T-cell (primary cell): ENCODE results near the gene FLRT1. TPM values are rescaled to one million over a fixed set of nuclear protein-coding genes. Genes with fewer than 3 reads are reported as not detected.

Source experiments
- ATAC-seq, 4 experiments: fragments of 200-7000 bp in 3 of 4; fragments of 150-1000 bp in 1 of 4; cut with Tn5 transposase; replicated peaks in 1 of 4; 1 replicate in 3 of 4; 2 replicates in 1 of 4; pipeline ENCODE4 v1.10.0; 2021; ENCODE audit warnings: moderate library complexity in 3 of 4, mild to moderate bottlenecking in 2 of 4, moderate number of reproducible peaks in 1 of 4
- CTCF ChIA-PET, 2 donors: fragments of 300-600 bp; sonication (Branson Sonifier 250); formaldehyde crosslinking; loops; one replicate each; lab custom pipeline; 2022; ENCODE audit warnings: antibody characterized with exemption in 2 of 2; lab: Charles Lee
- POLR2A ChIA-PET, 2 donors: fragments of 300-600 bp; sonication (Branson Sonifier 250); formaldehyde crosslinking; loops; one replicate each; lab custom pipeline; 2022; ENCODE audit warnings: antibody characterized with exemption in 2 of 2; lab: Charles Lee
- DNase-seq, 35 experiments: peaks; one replicate each; pipeline versions ENCODE4 v3.0.0 to v3.0.0-alpha.2; 2013 to 2023
- H3K27ac ChIP-seq: one replicate; pipeline ENCODE4 v1.5.1; 2013; ENCODE audit warnings: low read length
- H3K27me3 ChIP-seq, 2 experiments: replicated peaks in 1 of 2; 1 replicate in 1 of 2; 2 replicates in 1 of 2; pipeline versions ENCODE4 v1.6.1 to v1.7.0; 2013; ENCODE audit warnings: low read length in 1 of 2, mixed read lengths in 1 of 2; ENCODE audit not compliant: control insufficient read depth in 2 of 2, insufficient read depth in 2 of 2; ENCODE audit errors: extremely low read depth in 1 of 2
- H3K36me3 ChIP-seq, 2 donors: 1 replicate in 1 of 2; 2 replicates in 1 of 2; pipeline versions ENCODE4 v1.6.1 to v1.7.0; 2013; ENCODE audit warnings: low read length in 1 of 2; ENCODE audit not compliant: control insufficient read depth in 2 of 2, insufficient read depth in 1 of 2; ENCODE audit errors: extremely low read depth in 1 of 2
- H3K4me1 ChIP-seq, 2 experiments: 1 replicate in 1 of 2; 2 replicates in 1 of 2; pipeline versions ENCODE4 v1.6.1 to v1.7.0; 2013; ENCODE audit warnings: low read length in 2 of 2, mixed read lengths in 1 of 2; ENCODE audit not compliant: insufficient read depth in 2 of 2, control insufficient read depth in 1 of 2; ENCODE audit errors: extremely low read depth in 1 of 2
- H3K4me3 ChIP-seq, 2 donors: 1 replicate in 1 of 2; 2 replicates in 1 of 2; pipeline versions ENCODE4 v1.5.1 to v1.7.0; 2013; ENCODE audit warnings: mild to moderate bottlenecking in 2 of 2, low read length in 1 of 2, moderate library complexity in 1 of 2; ENCODE audit not compliant: control insufficient read depth in 1 of 2; ENCODE audit errors: extremely low read depth in 1 of 2
- H3K9me3 ChIP-seq: 2 replicates; pipeline ENCODE4 v1.7.0; 2013
- H3K27ac Mint-ChIP-seq, 2 donors: one replicate each; pipeline ENCODE4 v1.8.0; 2020 to 2021; ENCODE audit warnings: mild to moderate bottlenecking in 2 of 2, mixed read lengths in 2 of 2
- H3K27me3 Mint-ChIP-seq, 2 donors: one replicate each; pipeline ENCODE4 v1.8.0; 2021 to 2022; ENCODE audit warnings: mixed read lengths in 2 of 2
- H3K36me3 Mint-ChIP-seq: one replicate; pipeline ENCODE4 v1.8.0; 2021; ENCODE audit warnings: mixed read lengths
- H3K4me1 Mint-ChIP-seq, 3 donors: one replicate each; pipeline ENCODE4 v1.8.0; 2020 to 2022; ENCODE audit warnings: mixed read lengths in 3 of 3, mild to moderate bottlenecking in 1 of 3
- H3K4me3 Mint-ChIP-seq, 3 donors: one replicate each; pipeline ENCODE4 v1.8.0; 2020 to 2022; ENCODE audit warnings: mild to moderate bottlenecking in 3 of 3, mixed read lengths in 3 of 3, moderate library complexity in 3 of 3
- H3K9me3 Mint-ChIP-seq, 3 donors: one replicate each; pipeline ENCODE4 v1.8.0; 2020 to 2022; ENCODE audit warnings: mixed read lengths in 3 of 3
- WGBS: methylation state at CpG from one replicate; pipeline ENCODE4 v1.1.5; 2013; ENCODE audit warnings: missing lambda C conversion rate; ENCODE audit not compliant: insufficient coverage; 5-methylcytosine and 5-hydroxymethylcytosine counted together
- total RNA-seq, 35 experiments: library from RNA in 6 of 35; stranded (reverse) in 6 of 35; fragments of 120-200 nt in 1 of 35; gene quantifications; one replicate each; pipeline versions ENCODE4 v1.2.1 to v1.2.4 and lab custom pipeline; 2013 to 2026

Gene FLRT1
- total RNA-seq, 5 donors from 2014 or later (not counting 1 experiment from before 2014, with no cell fraction given): not detected

- H3K4me1 ChIP-seq: peaks cover 0 to 9% of the 10 kb centered on the region in 2 experiments
- no peak overlapping the region for H3K27ac ChIP-seq
- Mint-ChIP-seq H3K4me1 (peaks cover 0 to 3% (median 0%) of the 10 kb centered on the region in 3 donors), H3K4me3 (no peak overlapping the region), H3K9me3 (no peaks in the 10 kb centered on the region), H3K27me3 (peaks cover 22 to 26% of the 10 kb centered on the region in 2 donors), H3K36me3 (no peaks in the 10 kb centered on the region), H3K27ac (no peak overlapping the region)
- no peak overlapping the region for H3K4me3 ChIP-seq
- no peaks in the 10 kb centered on the region for H3K9me3 ChIP-seq
- ChIA-PET CTCF (no interaction called here), POLR2A (no interaction called here)
- ATAC-seq: no peak
- WGBS: 47% methylated on average over 9 of the region's 20 CpGs
- no peaks in the 10 kb centered on the region for H3K36me3 ChIP-seq
- no peak for DNase-seq
- H3K27me3 ChIP-seq: peaks cover 0 to 51% of the 10 kb centered on the region in 2 experiments
Measured at GRCh38 chr11:64027651-64028397, 7.9 kb upstream of the FLRT1 start.

GRCh38 chr11:64028398-64029115, 7.2 kb upstream of the FLRT1 start:
- Mint-ChIP-seq H3K27ac (no peak overlapping the region), H3K27me3 (peaks cover 23 to 30% of the 10 kb centered on the region in 2 donors), H3K9me3 (no peaks in the 10 kb centered on the region), H3K4me1 (peaks cover 0 to 3% (median 0%) of the 10 kb centered on the region in 3 donors), H3K4me3 (no peak overlapping the region), H3K36me3 (no peaks in the 10 kb centered on the region)
- peaks cover 0 to 54% of the 10 kb centered on the region in 2 experiments for H3K27me3 ChIP-seq
- H3K4me3 ChIP-seq: no peak overlapping the region
- peaks cover 0 to 9% of the 10 kb centered on the region in 2 experiments for H3K4me1 ChIP-seq
- DNase-seq (peak in 4 of 35 experiments; percentile 9 to 16 (median 14)), ATAC-seq (no peak)
- 14% methylated on average over 20 of the region's 22 CpGs for WGBS
- no peaks in the 10 kb centered on the region for H3K9me3 ChIP-seq
- POLR2A ChIA-PET: no interaction called here
- no peaks in the 10 kb centered on the region for H3K36me3 ChIP-seq
- H3K27ac ChIP-seq: no peak overlapping the region
- CTCF ChIA-PET: no interaction called here

- Histone ChIP-seq H3K9me3 (no peaks in the 10 kb centered on the region), H3K4me1 (peaks cover 0 to 9% of the 10 kb centered on the region in 2 experiments), H3K27me3 (peaks cover 0 to 65% of the 10 kb centered on the region in 2 experiments), H3K36me3 (no peaks in the 10 kb centered on the region), H3K27ac (no peak overlapping the region), H3K4me3 (no peak overlapping the region)
- peaks cover 34 to 41% of the 10 kb centered on the region in 2 donors for H3K27me3 Mint-ChIP-seq
- H3K9me3 Mint-ChIP-seq: no peaks in the 10 kb centered on the region
- WGBS: 83% methylated on average over 4 of the region's 8 CpGs
- ATAC-seq: no peak
- H3K27ac Mint-ChIP-seq: no peak overlapping the region
- CTCF ChIA-PET: no interaction called here
- no peak overlapping the region for H3K4me3 Mint-ChIP-seq
- POLR2A ChIA-PET: interaction anchor here in 1 of 2 donors (0.7 kb wide), 1 partner anchor 1840 kb away, joined by 7 read pairs; the partner anchor contains the start of gene SCGB1D1
- no peak for DNase-seq
- H3K36me3 Mint-ChIP-seq: no peaks in the 10 kb centered on the region
- peaks cover under 1 to 8% (median 1%) of the 10 kb centered on the region in 3 donors for H3K4me1 Mint-ChIP-seq
Measured at GRCh38 chr11:64029773-64030172, 6.0 kb upstream of the FLRT1 start.

DNA sequence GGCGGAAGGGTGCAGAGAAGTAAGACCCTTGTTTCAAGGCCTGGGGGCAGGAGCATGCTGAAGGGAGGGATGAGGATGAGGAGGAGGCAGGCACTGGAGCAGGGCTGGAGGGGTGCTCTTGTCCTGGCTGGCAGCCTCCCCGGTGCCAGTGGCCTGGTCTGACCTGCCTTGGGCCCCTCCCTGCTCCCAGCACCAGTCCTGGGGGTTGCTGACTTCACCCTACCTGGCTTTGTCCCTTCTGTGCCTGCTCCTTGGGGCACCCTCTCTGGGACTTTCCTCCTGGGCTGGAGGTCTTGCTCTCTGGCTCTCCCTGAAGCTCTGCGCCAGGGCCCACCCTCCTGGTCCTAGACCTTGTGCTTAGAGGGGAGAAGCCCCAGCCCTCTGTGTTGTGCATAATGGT, 4.7 kb upstream of the FLRT1 start:
- H3K9me3 Mint-ChIP-seq: no peaks in the 10 kb centered on the region
- ATAC-seq: no peak
- 83% methylated on average over 2 of the region's 3 CpGs for WGBS
- CTCF ChIA-PET: no interaction called here
- peaks cover 40 to 46% of the 10 kb centered on the region in 2 donors for H3K27me3 Mint-ChIP-seq
- peaks cover 0 to 71% of the 10 kb centered on the region in 2 experiments for H3K27me3 ChIP-seq
- H3K36me3 Mint-ChIP-seq: no peaks in the 10 kb centered on the region
- peaks cover 0 to 13% of the 10 kb centered on the region in 2 experiments for H3K4me1 ChIP-seq
- POLR2A ChIA-PET: interaction anchor here in 1 of 2 donors (0.6 to 0.7 kb wide), 2 partner anchors 55 to 78 kb away, joined by 3 to 7 read pairs; no protein-coding TSS in a partner anchor
- H3K9me3 ChIP-seq: no peaks in the 10 kb centered on the region
- no peak overlapping the region for H3K4me3 Mint-ChIP-seq
- H3K36me3 ChIP-seq: no peaks in the 10 kb centered on the region
- H3K4me3 ChIP-seq: no peak overlapping the region
- no peak for DNase-seq
- H3K27ac Mint-ChIP-seq: no peak overlapping the region
- H3K27ac ChIP-seq: no peak overlapping the region
- H3K4me1 Mint-ChIP-seq: peaks cover 5 to 13% (median 5%) of the 10 kb centered on the region in 3 donors

GRCh38 chr11:64032050-64032449, 3.7 kb upstream of the FLRT1 start:
- no peak for DNase-seq

DNA sequence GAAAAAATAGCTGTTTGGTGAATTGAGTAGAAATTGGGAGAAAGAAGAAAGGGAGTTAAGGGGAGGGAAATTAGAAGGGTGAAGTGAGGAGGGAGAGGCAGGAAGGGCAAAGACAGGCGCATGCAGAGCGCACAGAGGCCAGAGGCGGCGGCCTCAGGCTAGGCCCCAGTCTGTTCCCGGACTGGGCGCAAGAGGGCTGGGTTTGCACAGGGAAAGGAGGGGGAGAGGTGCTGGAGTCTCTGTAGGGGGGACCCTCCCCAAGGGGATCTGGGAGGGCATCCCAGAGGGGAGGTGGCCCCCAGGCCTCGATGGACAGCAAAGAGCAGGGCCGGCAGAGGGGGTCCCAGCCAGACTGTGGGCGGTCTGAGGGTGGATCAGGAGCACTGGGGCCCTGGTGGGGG, 1.3 kb upstream of the FLRT1 start:
- Histone ChIP-seq H3K4me3 (no peak overlapping the region), H3K9me3 (no peaks in the 10 kb centered on the region), H3K27me3 (peaks cover 0 to 73% of the 10 kb centered on the region in 2 experiments), H3K27ac (no peak overlapping the region), H3K4me1 (peaks cover 0 to 13% of the 10 kb centered on the region in 2 experiments), H3K36me3 (no peaks in the 10 kb centered on the region)
- no peak for DNase-seq
- H3K27ac Mint-ChIP-seq: no peak overlapping the region
- CTCF ChIA-PET: interaction anchor here in 1 of 2 donors (0.6 kb wide), 1 partner anchor 213 kb away, joined by 3 read pairs; no protein-coding TSS in a partner anchor
- peak overlapping the region in 1 of 3 donors; percentile 77 for H3K4me3 Mint-ChIP-seq
- H3K27me3 Mint-ChIP-seq: peaks cover 31 to 51% of the 10 kb centered on the region in 2 donors
- POLR2A ChIA-PET: no interaction called here
- no peak for ATAC-seq
- H3K9me3 Mint-ChIP-seq: no peaks in the 10 kb centered on the region
- peaks cover 5 to 14% (median 5%) of the 10 kb centered on the region in 3 donors for H3K4me1 Mint-ChIP-seq
- H3K36me3 Mint-ChIP-seq: no peaks in the 10 kb centered on the region
- 46% methylated on average over 4 of the region's 9 CpGs for WGBS

More at GRCh38 chr11:64032050-64032449, 3.7 kb upstream of the FLRT1 start:
- Mint-ChIP-seq H3K36me3 (no peaks in the 10 kb centered on the region), H3K27ac (no peak overlapping the region), H3K27me3 (peaks cover 36 to 46% of the 10 kb centered on the region in 2 donors), H3K9me3 (no peaks in the 10 kb centered on the region), H3K4me1 (peaks cover 5 to 13% (median 5%) of the 10 kb centered on the region in 3 donors), H3K4me3 (no peak overlapping the region)
- WGBS: 65% methylated on average over 2 of the region's 4 CpGs
- Histone ChIP-seq H3K4me3 (no peak overlapping the region), H3K27me3 (peaks cover 0 to 75% of the 10 kb centered on the region in 2 experiments), H3K27ac (no peak overlapping the region), H3K9me3 (no peaks in the 10 kb centered on the region), H3K36me3 (no peaks in the 10 kb centered on the region), H3K4me1 (peaks cover 0 to 21% of the 10 kb centered on the region in 2 experiments)
- POLR2A ChIA-PET: no interaction called here
- ATAC-seq: no peak
- CTCF ChIA-PET: no interaction called here
